Prostate gland (tissue), 2 donors: ENCODE measurements around the gene IMPA2.

Experiments
- POLR2A ChIP-seq: fragments of 450-650 bp; IDR thresholded peaks from one replicate; pipeline ENCODE4 v1.6.1; 2016; ENCODE audit warnings: antibody characterized with exemption, mild to moderate bottlenecking
- POLR2AphosphoS5 ChIP-seq: sonication (generic); formaldehyde crosslinking; IDR thresholded peaks from one replicate; pipeline ENCODE4 v1.6.1; 2017; ENCODE audit warnings: antibody characterized with exemption
- TF ChIP-seq, protein P1 (sequence below), 4 experiments: fragments of 200-600 bp in 2 of 4; fragments of 450-650 bp in 2 of 4; sonication (generic) in 2 of 4; IDR thresholded peaks; 1 replicate in 3 of 4; 2 replicates in 1 of 4; pipeline ENCODE4 v1.5.1; 2016 to 2019; ENCODE audit warnings: antibody characterized with exemption in 4 of 4, mild to moderate bottlenecking in 2 of 4, moderate library complexity in 2 of 4

GRCh38 chr18:11992096-11992790, 10.9 kb downstream of the IMPA2 start:
- TF ChIP-seq, protein P1, sequence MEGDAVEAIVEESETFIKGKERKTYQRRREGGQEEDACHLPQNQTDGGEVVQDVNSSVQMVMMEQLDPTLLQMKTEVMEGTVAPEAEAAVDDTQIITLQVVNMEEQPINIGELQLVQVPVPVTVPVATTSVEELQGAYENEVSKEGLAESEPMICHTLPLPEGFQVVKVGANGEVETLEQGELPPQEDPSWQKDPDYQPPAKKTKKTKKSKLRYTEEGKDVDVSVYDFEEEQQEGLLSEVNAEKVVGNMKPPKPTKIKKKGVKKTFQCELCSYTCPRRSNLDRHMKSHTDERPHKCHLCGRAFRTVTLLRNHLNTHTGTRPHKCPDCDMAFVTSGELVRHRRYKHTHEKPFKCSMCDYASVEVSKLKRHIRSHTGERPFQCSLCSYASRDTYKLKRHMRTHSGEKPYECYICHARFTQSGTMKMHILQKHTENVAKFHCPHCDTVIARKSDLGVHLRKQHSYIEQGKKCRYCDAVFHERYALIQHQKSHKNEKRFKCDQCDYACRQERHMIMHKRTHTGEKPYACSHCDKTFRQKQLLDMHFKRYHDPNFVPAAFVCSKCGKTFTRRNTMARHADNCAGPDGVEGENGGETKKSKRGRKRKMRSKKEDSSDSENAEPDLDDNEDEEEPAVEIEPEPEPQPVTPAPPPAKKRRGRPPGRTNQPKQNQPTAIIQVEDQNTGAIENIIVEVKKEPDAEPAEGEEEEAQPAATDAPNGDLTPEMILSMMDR (IDR thresholded peaks at IDR 0.05): no peak
- no peak for TF ChIP-seq POLR2AphosphoS5
- TF ChIP-seq POLR2A: no peak
